ENCODE results near the gene TUBB. TPM values are rescaled to one million over a fixed set of nuclear protein-coding genes. Genes with fewer than 3 reads are reported as not detected.
"Not testable (repeated sequence)": the region's sequence is repeated elsewhere in the genome, so short reads cannot be mapped to it uniquely, and the experiment has no call there.

TUBB gene
- total and polyA plus RNA-seq, 2 donors (not counting 3 experiments of a cell fraction or from before 2014, with no cell fraction given): 1,276 to 1,408 TPM

GRCh38 chr6:30717129-30717844 is 2.9 kb upstream of the TUBB start, which contains the start of gene MDC1:
Gene MDC1, minus strand, starts transcription at chr6:30717281. Its CDS starts 2,106 bp downstream, at chr6:30715175.
- H3K4me2 ChIP-seq (ENCODE audit: insufficient read depth, low read length): peak within 1 kb of the TSS; percentile 92
- TF ChIP-seq MYC (IDR thresholded peaks at IDR 0.05; ENCODE audit: low read depth, low read length) (peak; percentile 40), EZH2 (IDR thresholded peaks at IDR 0.05; ENCODE audit: borderline replicate concordance, low read depth, low read length, severe bottlenecking) (no peak), CTCF (IDR thresholded peaks at IDR 0.05; ENCODE audit: extremely low read depth in 1 of 2, insufficient read depth in 1 of 2, low read depth in 1 of 2, low read length in 2 of 2) (peak in 1 of 2 donors; percentile 34), POLR2A (IDR thresholded peaks at IDR 0.05; ENCODE audit: low read depth, low read length) (peak; percentile 82), POLR2AphosphoS5 (IDR thresholded peaks at IDR 0.05; ENCODE audit: insufficient read depth, low read depth, low read length) (peak; percentile 95), GATA2 (IDR thresholded peaks at IDR 0.05; ENCODE audit: insufficient read depth, insufficient read length, low read depth, low read length) (no peak), FOS (IDR thresholded peaks at IDR 0.05; ENCODE audit: borderline replicate concordance, insufficient read depth, low read length) (peak; percentile 53), MAX (IDR thresholded peaks at IDR 0.05; ENCODE audit: insufficient read depth, insufficient read length) (peak; percentile 61), JUN (IDR thresholded peaks at IDR 0.05; ENCODE audit: borderline replicate concordance, insufficient read depth, insufficient read length, low read depth) (peak; percentile 17)
- no TSS peak for BruUV-seq (replicated peaks)
- H4K20me1 ChIP-seq (replicated peaks; ENCODE audit: control insufficient read depth, extremely low read depth, insufficient read depth, low read length): no peaks in the 10 kb centered on the region
- POLR2A ChIA-PET: interaction anchor here (0.8 to 2.9 kb wide), 7 partner anchors 12 to 102 kb away, joined by 3 to 18 read pairs (median 6); partner anchors contain the start of gene NRM
- CTCF ChIA-PET: interaction anchor here (0.6 to 1.8 kb wide), 15 partner anchors 10 to 370 kb away, joined by 3 to 29 read pairs (median 5); partner anchors contain the start of gene NRM
- dilution Hi-C loops (cut with MboI; ENCODE audit: extremely low pct_ligation_motif_present, low sequenced_read_pairs) (no loop called here), intact Hi-C loops (cut with micrococcal nuclease) (loop anchor here (1.0 kb wide), 3 partner anchors 30 to 100 kb away; partner anchors contain the start of genes MRPS18B and PPP1R10)
- no peaks in the 10 kb centered on the region for H3K9me1 ChIP-seq (replicated peaks; ENCODE audit: control insufficient read depth, extremely low read depth, insufficient read depth, low read length)
- peaks cover 35% of the 10 kb centered on the region for H3K79me2 ChIP-seq (ENCODE audit: control insufficient read depth, insufficient read depth, low read length)
- FAIRE-seq: peak; percentile 100
- peak within 1 kb of the TSS; percentile 82 for H3K9ac ChIP-seq (replicated peaks; ENCODE audit: extremely low read depth, insufficient read depth, low read length)
- H3K4me1 ChIP-seq (ENCODE audit: control insufficient read depth, extremely low read depth, insufficient read depth, low read length): peaks cover 23% of the 10 kb centered on the region
- H2AFZ ChIP-seq (ENCODE audit: low read depth, low read length): peak within 1 kb of the TSS; percentile 47
- peak; percentile 100 for DNase-seq (ENCODE audit: low read depth, low spot score)
- no peaks in the 10 kb centered on the region for H3K9me3 ChIP-seq (replicated peaks; ENCODE audit: control insufficient read depth, insufficient read depth, low read length)
- peak within 1 kb of the TSS; percentile 82 for H3K27ac ChIP-seq (ENCODE audit: insufficient read depth, low read depth, low read length)
- H3K27me3 ChIP-seq (ENCODE audit: control insufficient read depth in 2 of 2, insufficient read depth in 2 of 2, low read length in 2 of 2): no peaks in the 10 kb centered on the region
- H3K36me3 ChIP-seq (ENCODE audit: control insufficient read depth in 2 of 2, extremely low read depth in 1 of 2, insufficient read depth in 2 of 2, low read length in 2 of 2): peaks cover 0 to 9% of the 10 kb centered on the region in 2 experiments
- peak within 1 kb of the TSS; percentile 7 to 80 (median 72) for H3K4me3 ChIP-seq (replicated peaks in 1 of 3; ENCODE audit: insufficient read depth in 1 of 3, low read depth in 1 of 3, low read length in 3 of 3)

- H2AFZ ChIP-seq (ENCODE audit: low read depth, low read length); H3K9me3 ChIP-seq (replicated peaks; ENCODE audit: control insufficient read depth, insufficient read depth, low read length); H3K9me1 ChIP-seq (replicated peaks; ENCODE audit: control insufficient read depth, extremely low read depth, insufficient read depth, low read length); DNase-seq (ENCODE audit: low read depth, low spot score); dilution Hi-C loops (cut with MboI; ENCODE audit: extremely low pct_ligation_motif_present, low sequenced_read_pairs); H3K36me3 ChIP-seq (ENCODE audit: control insufficient read depth in 2 of 2, extremely low read depth in 1 of 2, insufficient read depth in 2 of 2, low read length in 2 of 2); H4K20me1 ChIP-seq (replicated peaks; ENCODE audit: control insufficient read depth, extremely low read depth, insufficient read depth, low read length); H3K27me3 ChIP-seq (ENCODE audit: control insufficient read depth in 2 of 2, insufficient read depth in 2 of 2, low read length in 2 of 2); FAIRE-seq: not testable (repeated sequence)
- Histone ChIP-seq H3K9ac (replicated peaks; ENCODE audit: extremely low read depth, insufficient read depth, low read length) (peak overlapping the region; percentile 82), H3K4me1 (ENCODE audit: control insufficient read depth, extremely low read depth, insufficient read depth, low read length) (peaks cover 27% of the 10 kb centered on the region), H3K4me2 (ENCODE audit: insufficient read depth, low read length) (peak overlapping the region; percentile 67), H3K4me3 (replicated peaks in 1 of 3; ENCODE audit: insufficient read depth in 1 of 3, low read depth in 1 of 3, low read length in 3 of 3) (peak overlapping the region in 2 of 3 experiments; percentile 24 to 62), H3K27ac (ENCODE audit: insufficient read depth, low read depth, low read length) (peak overlapping the region; percentile 82), H3K79me2 (ENCODE audit: control insufficient read depth, insufficient read depth, low read length) (peaks cover 43% of the 10 kb centered on the region)
- TSS peak; percentile 1 for BruUV-seq (replicated peaks)
- POLR2A ChIA-PET: interaction anchor here (1.0 to 2.9 kb wide), 7 partner anchors 11 to 103 kb away, joined by 4 to 18 read pairs (median 6); partner anchors contain the start of gene NRM
- CTCF ChIA-PET: interaction anchor here (1.0 to 9.2 kb wide), 12 partner anchors 13 to 369 kb away, joined by 4 to 296 read pairs (median 6); no protein-coding TSS in a partner anchor
- intact Hi-C loops (cut with micrococcal nuclease): loop anchor here (1.0 kb wide), 3 partner anchors 31 to 101 kb away; partner anchors contain the start of genes MRPS18B and PPP1R10
These were observed 2.1 kb upstream of the TUBB start for GRCh38 chr6:30717845-30718720.
